ENCODE data around the gene LIPA.

The LIPA gene

GRCh38 chr10:89283025-89283935 is 31.7 kb upstream of the LIPA start:
- TF ChIP-seq SNAI2 (CRISPR knock-in tag; IDR thresholded peaks at IDR 0.05) (no peak), ZC3H10 (CRISPR knock-in tag; IDR thresholded peaks at IDR 0.05) (peak; percentile 54; the same call in 1 of the 2 replicates), POU6F1 (CRISPR knock-in tag; IDR thresholded peaks at IDR 0.05; ENCODE audit: borderline replicate concordance, low read depth) (no peak), CREB5 (CRISPR knock-in tag; IDR thresholded peaks at IDR 0.05; ENCODE audit: low read depth) (0 out of 2 replicates have a peak, but pooled peaks have one; percentile 23), PATZ1 (CRISPR knock-in tag; IDR thresholded peaks at IDR 0.05; ENCODE audit: borderline replicate concordance) (no peak), TCF4 (CRISPR knock-in tag; IDR thresholded peaks at IDR 0.05; ENCODE audit: borderline replicate concordance) (no peak), GLIS3 (CRISPR knock-in tag; IDR thresholded peaks at IDR 0.05) (no peak), BACH2 (CRISPR knock-in tag; IDR thresholded peaks at IDR 0.05; ENCODE audit: borderline replicate concordance) (no peak), ISL1 (CRISPR knock-in tag; IDR thresholded peaks at IDR 0.05) (peak; percentile 84)

GRCh38 chr10:89281606-89282395 is 30.2 kb upstream of the LIPA start:
- TF ChIP-seq ZC3H10 (CRISPR knock-in tag; IDR thresholded peaks at IDR 0.05) (peak; percentile 48; the same call in 1 of the 2 replicates), CREB5 (CRISPR knock-in tag; IDR thresholded peaks at IDR 0.05; ENCODE audit: low read depth) (no peak), TOX (CRISPR knock-in tag; IDR thresholded peaks at IDR 0.05; ENCODE audit: borderline replicate concordance) (0 out of 2 replicates have a peak, but pooled peaks have one; percentile 14), TSHZ2 (CRISPR knock-in tag; IDR thresholded peaks at IDR 0.05) (no peak), ZNF8 (CRISPR knock-in tag; IDR thresholded peaks at IDR 0.05) (no peak)
- no peak for ATAC-seq

More at GRCh38 chr10:89283025-89283935, 31.7 kb upstream of the LIPA start:
- peak; percentile 74 for ATAC-seq

- no peak for ATAC-seq
- TF ChIP-seq PATZ1 (CRISPR knock-in tag; IDR thresholded peaks at IDR 0.05; ENCODE audit: borderline replicate concordance) = no peak
- TF ChIP-seq ARNTL (CRISPR knock-in tag; IDR thresholded peaks at IDR 0.05; ENCODE audit: borderline replicate concordance, low read depth) = no peak
- no peak for TF ChIP-seq TCF4 (CRISPR knock-in tag; IDR thresholded peaks at IDR 0.05; ENCODE audit: borderline replicate concordance)
- no peak for TF ChIP-seq ZNF8 (CRISPR knock-in tag; IDR thresholded peaks at IDR 0.05)
- no peak for TF ChIP-seq TSHZ2 (CRISPR knock-in tag; IDR thresholded peaks at IDR 0.05)
- no peak for TF ChIP-seq ZNF565 (CRISPR knock-in tag; conservative IDR thresholded peaks at IDR 0.05; ENCODE audit: low read depth)
- TF ChIP-seq ESRRG (CRISPR knock-in tag; IDR thresholded peaks at IDR 0.05) = no peak
- no peak for TF ChIP-seq PPARA (CRISPR knock-in tag; IDR thresholded peaks at IDR 0.05; ENCODE audit: borderline replicate concordance)
- TF ChIP-seq ISL1 (CRISPR knock-in tag; IDR thresholded peaks at IDR 0.05) = no peak
Measured at GRCh38 chr10:89280508-89280907, 28.9 kb upstream of the LIPA start.
